PC-9 (cell line): ENCODE results near the gene PRAMEF6. TPM values are rescaled to one million over a fixed set of nuclear protein-coding genes. Genes with fewer than 3 reads are reported as not detected.

Experiments
- total RNA-seq: library from RNA; stranded (reverse); gene quantifications from 2 replicates; pipeline ENCODE4 v1.2.3, GENCODE V29; 2021

PRAMEF6 gene
- total RNA-seq, 1 experiment from 2014 or later: not detected

Other genes starting within 250 kb of the PRAMEF6 start
- not detected in 2 replicates for gene AADACL3, start 231.5 kb downstream of the PRAMEF6 start, total RNA-seq
- gene CFAP107, start 201.4 kb downstream of the PRAMEF6 start, total RNA-seq: not detected in 2 replicates
- not detected in 2 replicates for gene PRAMEF12, start 173.8 kb downstream of the PRAMEF6 start, total RNA-seq
- not detected in 2 replicates for gene PRAMEF1, start 156.2 kb downstream of the PRAMEF6 start, total RNA-seq
- not detected in 2 replicates for gene PRAMEF11, start 116.2 kb downstream of the PRAMEF6 start, total RNA-seq
- gene HNRNPCL1, start 98.9 kb downstream of the PRAMEF6 start, total RNA-seq: not detected in 2 replicates
- gene PRAMEF2, start 90.5 kb downstream of the PRAMEF6 start, total RNA-seq: not detected in 2 replicates
- gene PRAMEF4, start 61.4 kb downstream of the PRAMEF6 start, total RNA-seq: not detected in 2 replicates
- not detected in 2 replicates for gene PRAMEF10, start 49.3 kb downstream of the PRAMEF6 start, total RNA-seq
- not detected in 2 replicates for gene PRAMEF7, start 31.0 kb downstream of the PRAMEF6 start, total RNA-seq
- gene PRAMEF27, start 109.0 kb upstream of the PRAMEF6 start, total RNA-seq: not detected in 2 replicates
- gene HNRNPCL3, start 113.2 kb upstream of the PRAMEF6 start, total RNA-seq: not detected in 2 replicates
- not detected in 2 replicates for gene PRAMEF25, start 123.2 kb upstream of the PRAMEF6 start, total RNA-seq
- gene HNRNPCL2, start 169.3 kb upstream of the PRAMEF6 start, total RNA-seq: not detected in 2 replicates
- gene PRAMEF26, start 208.4 kb upstream of the PRAMEF6 start, total RNA-seq: not detected in 2 replicates
- gene HNRNPCL4, start 218.1 kb upstream of the PRAMEF6 start, total RNA-seq: not detected in 2 replicates
- gene PRAMEF9, start 224.3 kb upstream of the PRAMEF6 start, total RNA-seq: not detected in 2 replicates